ENCODE data around the gene ZFYVE27.
"Not testable (repeated sequence)": the region's sequence is repeated elsewhere in the genome, so short reads cannot be mapped to it uniquely, and the experiment has no call there.

ZFYVE27 gene

GRCh38 chr10:97736902-97737769 lies at the start of gene ZFYVE27:
TSS of gene ZFYVE27 (plus strand) at chr10:97737128. CDS start at chr10:97738478, 1,350 bp downstream.
- peak; percentile 97 for DNase-seq
- Mint-ChIP-seq H3K4me1 (peaks cover 43% of the 10 kb centered on the region), H3K27me3 (peaks cover 9% of the 10 kb centered on the region), H3K4me3 (peak within 1 kb of the TSS; percentile 95), H3K9me3 (no peaks in the 10 kb centered on the region), H3K36me3 (peaks cover 33% of the 10 kb centered on the region), H3K27ac (peak within 1 kb of the TSS; percentile 93)
- CTCF ChIA-PET, result interaction anchor here (1.0 to 14.9 kb wide), 7 partner anchors 10 to 60 kb away, joined by 3 to 402 read pairs (median 5); partner anchors contain the start of genes AVPI1 and MARVELD1

- Mint-ChIP-seq H3K4me3 (peak overlapping the region; percentile 80), H3K36me3 (no peaks in the 10 kb centered on the region), H3K4me1 (peaks cover 18% of the 10 kb centered on the region), H3K27me3 (peaks cover 16% of the 10 kb centered on the region), H3K27ac (peak overlapping the region; percentile 22), H3K9me3 (no peaks in the 10 kb centered on the region)
- DNase-seq, result no peak
- CTCF ChIA-PET, result interaction anchor here (0.7 to 6.0 kb wide), 10 partner anchors 9 to 244 kb away, joined by 3 to 32 read pairs (median 7); partner anchors contain the start of gene ZFYVE27
These were observed 48.8 kb upstream of the ZFYVE27 start for GRCh38 chr10:97687785-97688781.

DNA sequence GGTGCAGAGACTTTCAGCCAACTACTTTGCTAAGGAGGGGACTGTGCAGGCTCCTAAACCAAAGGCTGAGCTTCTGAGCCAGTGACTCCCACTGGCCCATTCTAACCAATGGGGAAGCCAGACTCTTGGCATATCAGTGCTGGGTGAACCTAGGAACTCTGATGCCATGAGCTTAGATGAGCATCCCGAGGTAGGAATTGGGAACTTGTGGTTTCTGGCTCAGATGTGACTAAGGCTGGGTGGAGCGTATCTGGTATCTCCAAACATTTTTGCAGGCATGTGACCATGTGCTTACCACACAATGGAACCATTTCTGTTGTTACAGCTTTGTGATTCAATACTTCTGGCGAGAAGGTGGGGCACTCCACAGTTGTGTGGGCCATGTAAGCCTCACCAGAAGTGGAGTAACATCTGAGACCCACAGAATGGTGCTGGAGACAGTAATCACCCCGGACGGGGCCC lies 47.3 kb upstream of the ZFYVE27 start:
- no peaks in the 10 kb centered on the region for H3K9me3 Mint-ChIP-seq
- CTCF ChIA-PET, result interaction anchor here (1.0 to 6.0 kb wide), 2 partner anchors 12 to 13 kb away, joined by 3 to 32 read pairs; no protein-coding TSS in a partner anchor
- H3K27me3 Mint-ChIP-seq, result peaks cover 16% of the 10 kb centered on the region
- peaks cover 18% of the 10 kb centered on the region for H3K4me1 Mint-ChIP-seq
- no peak for DNase-seq
- no peaks in the 10 kb centered on the region for H3K36me3 Mint-ChIP-seq
- no peak overlapping the region for H3K4me3 Mint-ChIP-seq
- H3K27ac Mint-ChIP-seq, result no peak overlapping the region

DNA sequence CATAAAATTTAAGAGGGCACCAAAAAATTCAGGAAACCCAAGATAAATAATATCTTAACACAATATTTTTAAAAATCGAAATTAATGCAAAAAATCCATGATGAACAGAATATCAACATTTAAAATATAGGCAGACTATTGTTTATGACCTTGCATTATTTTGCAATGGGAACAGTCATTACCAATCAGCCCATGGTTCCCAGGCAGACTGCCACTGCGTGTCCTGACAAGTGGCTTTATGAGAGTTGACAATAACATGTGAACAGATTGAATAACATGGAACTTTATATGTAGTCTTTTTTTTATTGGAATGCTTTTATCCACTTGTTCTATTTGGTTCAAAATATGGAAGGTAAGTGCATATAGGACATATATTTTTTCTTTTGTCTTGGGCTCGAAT lies 46.8 kb upstream of the ZFYVE27 start:
- no peak overlapping the region for H3K27ac Mint-ChIP-seq
- peaks cover 18% of the 10 kb centered on the region for H3K4me1 Mint-ChIP-seq
- peaks cover 16% of the 10 kb centered on the region for H3K27me3 Mint-ChIP-seq
- H3K9me3 Mint-ChIP-seq, result no peaks in the 10 kb centered on the region
- CTCF ChIA-PET, result interaction anchor here (1.0 to 6.0 kb wide), 2 partner anchors 12 to 13 kb away, joined by 3 to 32 read pairs; no protein-coding TSS in a partner anchor
- DNase-seq, result no peak
- H3K4me3 Mint-ChIP-seq, result no peak overlapping the region
- H3K36me3 Mint-ChIP-seq, result no peaks in the 10 kb centered on the region

GRCh38 chr10:97698072-97698655 lies 38.8 kb upstream of the ZFYVE27 start:
- CTCF ChIA-PET, result interaction anchor here (1.0 to 2.4 kb wide), 3 partner anchors 9 to 11 kb away, joined by 5 to 11 read pairs (median 10); partner anchors contain the start of gene AVPI1
- not testable (repeated sequence) for H3K4me1 Mint-ChIP-seq, H3K4me3 Mint-ChIP-seq, DNase-seq, H3K36me3 Mint-ChIP-seq, H3K9me3 Mint-ChIP-seq, H3K27ac Mint-ChIP-seq
- H3K27me3 Mint-ChIP-seq, result peaks cover 19% of the 10 kb centered on the region

DNA sequence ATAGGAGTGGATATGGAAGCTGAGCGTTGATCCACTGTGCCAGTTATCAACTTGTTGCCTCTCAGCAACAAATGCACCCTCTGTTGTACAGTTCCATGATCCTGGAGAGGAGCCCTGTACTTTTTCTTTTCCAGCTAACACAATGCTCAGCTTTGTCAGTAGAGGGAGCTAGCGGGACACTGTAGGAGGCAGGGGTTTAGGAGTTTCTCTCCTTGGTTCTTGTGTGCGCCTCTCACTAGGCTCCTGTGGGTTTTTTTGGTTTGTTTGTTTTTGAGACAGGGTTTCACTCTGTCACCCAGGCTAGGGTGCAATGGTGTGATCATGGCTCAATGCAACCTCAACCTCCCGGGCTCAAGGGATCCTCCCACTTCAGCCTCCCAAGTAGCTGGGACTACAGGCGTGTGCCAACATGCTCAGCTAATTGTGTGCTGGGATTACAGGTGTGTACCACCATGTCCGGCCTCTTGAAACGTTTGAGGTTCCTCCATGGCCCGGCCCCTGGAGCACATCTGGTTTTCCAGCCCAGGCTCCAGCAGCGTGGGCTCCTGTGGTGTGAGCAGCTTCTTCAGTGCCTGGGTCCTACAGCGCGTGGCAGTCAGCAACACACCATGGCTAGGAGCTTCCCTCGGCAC lies 35.4 kb upstream of the ZFYVE27 start:
- DNase-seq, result peak; percentile 65
- Mint-ChIP-seq H3K27me3 (peaks cover 27% of the 10 kb centered on the region), H3K4me3 (no peak overlapping the region), H3K4me1 (no peaks in the 10 kb centered on the region), H3K9me3 (no peaks in the 10 kb centered on the region), H3K36me3 (no peaks in the 10 kb centered on the region), H3K27ac (no peak overlapping the region)
- CTCF ChIA-PET, result interaction anchor here (0.9 to 14.9 kb wide), 29 partner anchors 8 to 340 kb away, joined by 3 to 402 read pairs (median 4); partner anchors contain the start of genes ANKRD2, AVPI1, GOLGA7B and MARVELD1

GRCh38 chr10:97703398-97704067 lies 33.4 kb upstream of the ZFYVE27 start:
- CTCF ChIA-PET, result interaction anchor here (0.6 to 14.9 kb wide), 9 partner anchors 13 to 494 kb away, joined by 3 to 402 read pairs (median 6); partner anchors contain the start of genes AVPI1 and ZFYVE27
- Mint-ChIP-seq H3K9me3 (no peaks in the 10 kb centered on the region), H3K4me1 (no peaks in the 10 kb centered on the region), H3K27ac (no peak overlapping the region), H3K36me3 (no peaks in the 10 kb centered on the region), H3K4me3 (no peak overlapping the region), H3K27me3 (peaks cover 36% of the 10 kb centered on the region)
- DNase-seq, result no peak

DNA sequence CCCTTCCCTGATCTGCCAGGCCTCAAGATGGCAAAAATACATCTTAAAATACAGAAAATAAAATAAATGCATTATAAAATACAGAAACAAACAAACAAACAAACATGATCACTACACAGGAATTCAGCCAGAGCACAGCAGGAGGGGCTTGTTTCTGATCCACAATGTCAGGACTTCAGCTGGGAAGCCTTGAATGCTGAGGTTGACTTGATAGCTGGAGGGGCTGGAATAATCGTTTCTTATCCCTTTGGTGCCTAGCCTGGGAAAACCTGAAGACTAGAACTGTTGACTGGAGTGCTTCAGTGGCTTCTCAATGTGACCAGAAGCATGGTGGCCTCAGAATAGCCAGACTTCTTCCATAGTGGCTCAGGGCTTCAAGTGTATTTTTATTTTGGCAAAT lies 32.6 kb upstream of the ZFYVE27 start:
- CTCF ChIA-PET, result interaction anchor here (0.6 to 14.9 kb wide), 8 partner anchors 13 to 337 kb away, joined by 3 to 402 read pairs (median 6); partner anchors contain the start of genes AVPI1 and ZFYVE27
- no peak overlapping the region for H3K4me3 Mint-ChIP-seq
- no peaks in the 10 kb centered on the region for H3K36me3 Mint-ChIP-seq
- no peaks in the 10 kb centered on the region for H3K9me3 Mint-ChIP-seq
- no peak for DNase-seq
- H3K27me3 Mint-ChIP-seq, result peaks cover 41% of the 10 kb centered on the region
- no peaks in the 10 kb centered on the region for H3K4me1 Mint-ChIP-seq
- no peak overlapping the region for H3K27ac Mint-ChIP-seq

- no peak overlapping the region for H3K4me3 Mint-ChIP-seq
- H3K27me3 Mint-ChIP-seq, result peaks cover 49% of the 10 kb centered on the region
- CTCF ChIA-PET, result interaction anchor here (0.6 to 14.9 kb wide), 7 partner anchors 17 to 337 kb away, joined by 3 to 402 read pairs (median 6); partner anchors contain the start of genes AVPI1 and ZFYVE27
These were observed 31.8 kb upstream of the ZFYVE27 start for GRCh38 chr10:97705006-97705670.

GRCh38 chr10:97707134-97707861 lies 29.6 kb upstream of the ZFYVE27 start:
- DNase-seq, result no peak
- Mint-ChIP-seq H3K4me1 (peaks cover 3% of the 10 kb centered on the region), H3K27me3 (peaks cover 57% of the 10 kb centered on the region), H3K36me3 (no peaks in the 10 kb centered on the region), H3K4me3 (no peak overlapping the region), H3K9me3 (no peaks in the 10 kb centered on the region), H3K27ac (no peak overlapping the region)
- CTCF ChIA-PET, result interaction anchor here (0.6 to 14.9 kb wide), 5 partner anchors 10 to 39 kb away, joined by 3 to 402 read pairs (median 5); partner anchors contain the start of gene ZFYVE27

More at GRCh38 chr10:97705006-97705670, 31.8 kb upstream of the ZFYVE27 start:
- H3K36me3 Mint-ChIP-seq, result no peaks in the 10 kb centered on the region
- no peak for DNase-seq
- H3K27ac Mint-ChIP-seq, result no peak overlapping the region
- H3K4me1 Mint-ChIP-seq, result no peaks in the 10 kb centered on the region
- H3K9me3 Mint-ChIP-seq, result no peaks in the 10 kb centered on the region

DNA sequence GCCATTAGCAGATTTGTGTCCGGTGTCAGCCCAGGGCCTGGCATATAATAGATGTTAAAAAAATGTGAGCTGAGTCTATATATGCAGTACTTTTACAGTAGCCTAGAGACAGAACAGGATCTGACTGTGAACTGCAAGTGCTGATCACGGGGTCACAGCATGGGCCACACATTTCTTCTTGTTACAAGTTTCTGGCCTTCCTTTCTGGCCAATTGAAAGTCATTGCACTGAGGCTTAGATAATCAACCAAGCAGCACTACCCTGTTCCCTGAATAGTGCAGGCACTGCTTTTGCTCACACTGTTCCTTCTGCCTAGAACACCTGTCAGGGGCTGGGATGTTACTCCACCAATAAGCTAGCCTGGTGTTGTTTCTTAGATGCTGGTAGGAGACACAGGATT lies 28.8 kb upstream of the ZFYVE27 start:
- CTCF ChIA-PET, result interaction anchor here (0.8 to 14.9 kb wide), 7 partner anchors 10 to 162 kb away, joined by 3 to 402 read pairs (median 12); partner anchors contain the start of genes AVPI1 and ZFYVE27
- H3K27me3 Mint-ChIP-seq, result peaks cover 63% of the 10 kb centered on the region
- no peaks in the 10 kb centered on the region for H3K9me3 Mint-ChIP-seq
- no peak overlapping the region for H3K27ac Mint-ChIP-seq
- no peak overlapping the region for H3K4me3 Mint-ChIP-seq
- peaks cover 8% of the 10 kb centered on the region for H3K4me1 Mint-ChIP-seq
- DNase-seq, result no peak
- no peaks in the 10 kb centered on the region for H3K36me3 Mint-ChIP-seq

All from activated naive CD4-positive, alpha-beta T cell treated with anti-CD3 and anti-CD28 coated beads, Interleukin-2, amount 10 ng/mL, durations not matched to agents 7 days and 5 days (primary cell).